Transverse colon (tissue), 3 donors: ENCODE data around the gene ENO2.
"Not testable (repeated sequence)": the region's sequence is repeated elsewhere in the genome, so short reads cannot be mapped to it uniquely, and the experiment has no call there.

Experiments
- EP300 ChIP-seq: sonication (generic); formaldehyde crosslinking; IDR thresholded peaks from one replicate; pipeline ENCODE4 v1.6.1; 2017; ENCODE audit warnings: antibody characterized with exemption, low read depth
- POLR2A ChIP-seq: fragments of 450-650 bp; IDR thresholded peaks from one replicate; pipeline ENCODE4 v1.6.1; 2016; ENCODE audit warnings: antibody characterized with exemption, mild to moderate bottlenecking, moderate library complexity
- POLR2AphosphoS5 ChIP-seq, 3 donors: sonication (generic); formaldehyde crosslinking; IDR thresholded peaks; one replicate each; pipeline ENCODE4 v1.6.1; 2016; ENCODE audit warnings: antibody characterized with exemption in 3 of 3

- TF ChIP-seq EP300; POLR2AphosphoS5 (IDR thresholded peaks at IDR 0.05); POLR2A: not testable (repeated sequence)
These were observed 21.7 kb upstream of the ENO2 start for GRCh38 chr12:6892683-6893082.
